ENCODE measurements around the gene SPTLC1.

DNA sequence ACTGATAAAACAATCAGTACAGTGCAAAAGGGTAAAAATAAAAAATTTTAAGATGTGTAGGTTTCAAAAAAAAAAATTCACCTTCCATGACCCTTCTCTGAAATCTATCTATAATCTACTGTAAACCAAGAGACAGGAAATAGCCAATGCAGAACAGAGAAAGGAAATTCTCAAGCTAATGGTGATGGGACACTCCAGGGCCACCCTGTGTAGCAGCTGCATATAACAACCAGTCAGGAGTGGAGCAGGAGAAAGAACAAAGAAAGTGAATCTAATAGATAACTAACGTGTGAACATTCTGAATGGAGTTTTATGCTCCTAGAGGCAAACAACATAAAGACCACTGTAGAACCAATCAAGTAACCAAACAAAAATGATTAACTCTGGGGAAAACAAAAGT is 16.6 kb downstream of the SPTLC1 start:
- TF ChIP-seq, protein P1, sequence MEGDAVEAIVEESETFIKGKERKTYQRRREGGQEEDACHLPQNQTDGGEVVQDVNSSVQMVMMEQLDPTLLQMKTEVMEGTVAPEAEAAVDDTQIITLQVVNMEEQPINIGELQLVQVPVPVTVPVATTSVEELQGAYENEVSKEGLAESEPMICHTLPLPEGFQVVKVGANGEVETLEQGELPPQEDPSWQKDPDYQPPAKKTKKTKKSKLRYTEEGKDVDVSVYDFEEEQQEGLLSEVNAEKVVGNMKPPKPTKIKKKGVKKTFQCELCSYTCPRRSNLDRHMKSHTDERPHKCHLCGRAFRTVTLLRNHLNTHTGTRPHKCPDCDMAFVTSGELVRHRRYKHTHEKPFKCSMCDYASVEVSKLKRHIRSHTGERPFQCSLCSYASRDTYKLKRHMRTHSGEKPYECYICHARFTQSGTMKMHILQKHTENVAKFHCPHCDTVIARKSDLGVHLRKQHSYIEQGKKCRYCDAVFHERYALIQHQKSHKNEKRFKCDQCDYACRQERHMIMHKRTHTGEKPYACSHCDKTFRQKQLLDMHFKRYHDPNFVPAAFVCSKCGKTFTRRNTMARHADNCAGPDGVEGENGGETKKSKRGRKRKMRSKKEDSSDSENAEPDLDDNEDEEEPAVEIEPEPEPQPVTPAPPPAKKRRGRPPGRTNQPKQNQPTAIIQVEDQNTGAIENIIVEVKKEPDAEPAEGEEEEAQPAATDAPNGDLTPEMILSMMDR (IDR thresholded peaks at IDR 0.05) = no peak
- no peak for TF ChIP-seq POLR2A (IDR thresholded peaks at IDR 0.05)

Data from testis (tissue), 2 donors.